ENCODE results near the gene SAMD13.
A peak's percentile ranks its signal among the peaks of the same experiment; 100 is the strongest.

The SAMD13 gene

DNA sequence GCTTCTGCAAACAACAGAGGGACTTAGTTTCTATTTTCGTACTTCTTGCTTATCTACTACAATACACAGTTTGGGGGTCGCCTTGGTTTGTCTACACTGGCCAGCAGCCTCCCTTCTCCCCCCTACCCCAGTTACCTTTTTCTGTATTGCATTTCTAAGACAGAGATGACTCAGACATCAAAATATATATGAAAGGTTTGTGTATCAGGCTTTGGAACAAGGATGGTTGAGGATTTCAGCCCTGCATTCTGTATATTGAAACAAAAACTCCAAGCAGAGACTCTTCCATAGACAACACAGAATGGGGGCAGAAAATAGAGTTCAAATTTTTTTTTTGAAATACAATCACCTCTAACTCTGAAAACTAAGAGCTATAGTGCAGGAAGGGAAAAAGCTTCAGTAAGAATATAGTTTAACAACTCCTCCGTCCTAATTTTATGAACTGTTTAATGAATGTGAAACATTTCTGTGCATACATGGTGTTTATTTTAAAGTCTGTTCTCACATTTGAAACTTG is 1.9 kb downstream of the SAMD13 start:
- TF ChIP-seq GABPA (IDR thresholded peaks at IDR 0.05; ENCODE audit: low read depth): no peak
- TF ChIP-seq, protein P1, sequence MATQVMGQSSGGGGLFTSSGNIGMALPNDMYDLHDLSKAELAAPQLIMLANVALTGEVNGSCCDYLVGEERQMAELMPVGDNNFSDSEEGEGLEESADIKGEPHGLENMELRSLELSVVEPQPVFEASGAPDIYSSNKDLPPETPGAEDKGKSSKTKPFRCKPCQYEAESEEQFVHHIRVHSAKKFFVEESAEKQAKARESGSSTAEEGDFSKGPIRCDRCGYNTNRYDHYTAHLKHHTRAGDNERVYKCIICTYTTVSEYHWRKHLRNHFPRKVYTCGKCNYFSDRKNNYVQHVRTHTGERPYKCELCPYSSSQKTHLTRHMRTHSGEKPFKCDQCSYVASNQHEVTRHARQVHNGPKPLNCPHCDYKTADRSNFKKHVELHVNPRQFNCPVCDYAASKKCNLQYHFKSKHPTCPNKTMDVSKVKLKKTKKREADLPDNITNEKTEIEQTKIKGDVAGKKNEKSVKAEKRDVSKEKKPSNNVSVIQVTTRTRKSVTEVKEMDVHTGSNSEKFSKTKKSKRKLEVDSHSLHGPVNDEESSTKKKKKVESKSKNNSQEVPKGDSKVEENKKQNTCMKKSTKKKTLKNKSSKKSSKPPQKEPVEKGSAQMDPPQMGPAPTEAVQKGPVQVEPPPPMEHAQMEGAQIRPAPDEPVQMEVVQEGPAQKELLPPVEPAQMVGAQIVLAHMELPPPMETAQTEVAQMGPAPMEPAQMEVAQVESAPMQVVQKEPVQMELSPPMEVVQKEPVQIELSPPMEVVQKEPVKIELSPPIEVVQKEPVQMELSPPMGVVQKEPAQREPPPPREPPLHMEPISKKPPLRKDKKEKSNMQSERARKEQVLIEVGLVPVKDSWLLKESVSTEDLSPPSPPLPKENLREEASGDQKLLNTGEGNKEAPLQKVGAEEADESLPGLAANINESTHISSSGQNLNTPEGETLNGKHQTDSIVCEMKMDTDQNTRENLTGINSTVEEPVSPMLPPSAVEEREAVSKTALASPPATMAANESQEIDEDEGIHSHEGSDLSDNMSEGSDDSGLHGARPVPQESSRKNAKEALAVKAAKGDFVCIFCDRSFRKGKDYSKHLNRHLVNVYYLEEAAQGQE (IDR thresholded peaks at IDR 0.05; ENCODE audit: insufficient replicate concordance, low read depth): no peak
- TF ChIP-seq, protein P2, sequence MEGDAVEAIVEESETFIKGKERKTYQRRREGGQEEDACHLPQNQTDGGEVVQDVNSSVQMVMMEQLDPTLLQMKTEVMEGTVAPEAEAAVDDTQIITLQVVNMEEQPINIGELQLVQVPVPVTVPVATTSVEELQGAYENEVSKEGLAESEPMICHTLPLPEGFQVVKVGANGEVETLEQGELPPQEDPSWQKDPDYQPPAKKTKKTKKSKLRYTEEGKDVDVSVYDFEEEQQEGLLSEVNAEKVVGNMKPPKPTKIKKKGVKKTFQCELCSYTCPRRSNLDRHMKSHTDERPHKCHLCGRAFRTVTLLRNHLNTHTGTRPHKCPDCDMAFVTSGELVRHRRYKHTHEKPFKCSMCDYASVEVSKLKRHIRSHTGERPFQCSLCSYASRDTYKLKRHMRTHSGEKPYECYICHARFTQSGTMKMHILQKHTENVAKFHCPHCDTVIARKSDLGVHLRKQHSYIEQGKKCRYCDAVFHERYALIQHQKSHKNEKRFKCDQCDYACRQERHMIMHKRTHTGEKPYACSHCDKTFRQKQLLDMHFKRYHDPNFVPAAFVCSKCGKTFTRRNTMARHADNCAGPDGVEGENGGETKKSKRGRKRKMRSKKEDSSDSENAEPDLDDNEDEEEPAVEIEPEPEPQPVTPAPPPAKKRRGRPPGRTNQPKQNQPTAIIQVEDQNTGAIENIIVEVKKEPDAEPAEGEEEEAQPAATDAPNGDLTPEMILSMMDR (IDR thresholded peaks at IDR 0.05; ENCODE audit: insufficient read depth, low read length): no peak
- TF ChIP-seq SPI1 (IDR thresholded peaks at IDR 0.05; ENCODE audit: borderline replicate concordance, low read depth): no peak
- TF ChIP-seq POLR2AphosphoS5 (IDR thresholded peaks at IDR 0.05; ENCODE audit: low read depth): no peak
- H3K4me3 ChIP-seq (replicated peaks; ENCODE audit: insufficient read depth, low read length): no peak overlapping the region
- peak in 1 of 2 experiments; percentile 5 for DNase-seq (ENCODE audit: low read depth in 1 of 2, low spot score in 1 of 2)
- peak overlapping the region; percentile 95 for H3K27ac ChIP-seq (replicated peaks)
- H3K27me3 ChIP-seq (ENCODE audit: insufficient read depth, poor library complexity, severe bottlenecking): no peaks in the 10 kb centered on the region

DNA sequence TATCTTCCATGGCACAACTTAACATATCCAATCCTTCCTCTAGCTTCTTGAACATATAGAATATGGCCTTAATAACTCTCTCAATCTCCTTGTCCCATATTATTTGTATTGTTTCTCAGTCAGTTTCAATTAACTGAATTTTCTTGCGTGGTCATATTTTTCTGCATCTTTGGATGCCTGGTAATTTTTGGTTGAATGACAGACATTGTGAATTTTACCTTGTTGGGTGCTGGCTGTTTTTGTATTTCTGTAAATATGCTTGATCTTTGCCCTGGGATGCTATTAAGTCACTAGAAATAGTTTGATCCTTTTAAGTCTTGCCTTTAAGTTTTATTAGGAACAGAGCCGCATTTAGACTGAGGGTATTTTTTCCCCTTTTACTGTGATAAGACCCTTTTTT is 5.9 kb downstream of the SAMD13 start:
- DNase-seq (ENCODE audit: low read depth in 1 of 2, low spot score in 1 of 2): no peak
- no peaks in the 10 kb centered on the region for H3K27me3 ChIP-seq (ENCODE audit: insufficient read depth, poor library complexity, severe bottlenecking)
- H3K4me3 ChIP-seq (replicated peaks; ENCODE audit: insufficient read depth, low read length): no peak overlapping the region
- no peak overlapping the region for H3K27ac ChIP-seq (replicated peaks)
- TF ChIP-seq, protein P1 (IDR thresholded peaks at IDR 0.05; ENCODE audit: insufficient replicate concordance, low read depth): no peak
- TF ChIP-seq SPI1 (IDR thresholded peaks at IDR 0.05; ENCODE audit: borderline replicate concordance, low read depth): no peak
- no peak for TF ChIP-seq GABPA (IDR thresholded peaks at IDR 0.05; ENCODE audit: low read depth)
- TF ChIP-seq, protein P2 (IDR thresholded peaks at IDR 0.05; ENCODE audit: insufficient read depth, low read length): no peak
- TF ChIP-seq POLR2AphosphoS5 (IDR thresholded peaks at IDR 0.05; ENCODE audit: low read depth): no peak

DNA sequence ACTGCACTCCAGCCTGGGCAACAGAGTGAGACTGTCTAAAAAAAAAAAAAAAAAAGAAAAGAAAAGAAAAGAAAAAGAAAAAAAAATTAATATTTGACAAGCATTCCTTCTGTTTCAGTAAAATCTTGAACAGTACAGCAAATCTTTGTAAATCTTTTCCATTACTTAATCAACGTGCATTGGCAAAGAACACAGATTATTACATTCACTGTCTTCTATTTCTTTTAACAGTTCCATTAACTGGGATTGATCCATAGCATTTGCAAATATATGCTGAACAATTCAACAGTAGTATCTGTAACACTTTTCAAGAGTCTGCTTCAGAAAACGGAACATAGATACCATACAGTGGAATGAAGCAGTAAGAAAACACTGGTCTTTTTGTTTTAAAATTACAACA is 9.8 kb downstream of the SAMD13 start:
- TF ChIP-seq POLR2AphosphoS5 (IDR thresholded peaks at IDR 0.05; ENCODE audit: low read depth) (no peak), SPI1 (IDR thresholded peaks at IDR 0.05; ENCODE audit: borderline replicate concordance, low read depth) (no peak), GABPA (IDR thresholded peaks at IDR 0.05; ENCODE audit: low read depth) (no peak)
- TF ChIP-seq, protein P1 (IDR thresholded peaks at IDR 0.05; ENCODE audit: insufficient replicate concordance, low read depth): no peak
- TF ChIP-seq, protein P2 (IDR thresholded peaks at IDR 0.05; ENCODE audit: insufficient read depth, low read length): no peak
- no peak overlapping the region for H3K27ac ChIP-seq (replicated peaks)
- DNase-seq (ENCODE audit: low read depth in 1 of 2, low spot score in 1 of 2): no peak
- H3K27me3 ChIP-seq (ENCODE audit: insufficient read depth, poor library complexity, severe bottlenecking): no peaks in the 10 kb centered on the region
- no peak overlapping the region for H3K4me3 ChIP-seq (replicated peaks; ENCODE audit: insufficient read depth, low read length)
